ENCODE measurements around the gene PLCB2. TPM values are rescaled to one million over a fixed set of nuclear protein-coding genes. Genes with fewer than 3 reads are reported as not detected.

Gene PLCB2
- polyA plus RNA-seq, 1 donor from 2014 or later, result 7.4 TPM

DNA sequence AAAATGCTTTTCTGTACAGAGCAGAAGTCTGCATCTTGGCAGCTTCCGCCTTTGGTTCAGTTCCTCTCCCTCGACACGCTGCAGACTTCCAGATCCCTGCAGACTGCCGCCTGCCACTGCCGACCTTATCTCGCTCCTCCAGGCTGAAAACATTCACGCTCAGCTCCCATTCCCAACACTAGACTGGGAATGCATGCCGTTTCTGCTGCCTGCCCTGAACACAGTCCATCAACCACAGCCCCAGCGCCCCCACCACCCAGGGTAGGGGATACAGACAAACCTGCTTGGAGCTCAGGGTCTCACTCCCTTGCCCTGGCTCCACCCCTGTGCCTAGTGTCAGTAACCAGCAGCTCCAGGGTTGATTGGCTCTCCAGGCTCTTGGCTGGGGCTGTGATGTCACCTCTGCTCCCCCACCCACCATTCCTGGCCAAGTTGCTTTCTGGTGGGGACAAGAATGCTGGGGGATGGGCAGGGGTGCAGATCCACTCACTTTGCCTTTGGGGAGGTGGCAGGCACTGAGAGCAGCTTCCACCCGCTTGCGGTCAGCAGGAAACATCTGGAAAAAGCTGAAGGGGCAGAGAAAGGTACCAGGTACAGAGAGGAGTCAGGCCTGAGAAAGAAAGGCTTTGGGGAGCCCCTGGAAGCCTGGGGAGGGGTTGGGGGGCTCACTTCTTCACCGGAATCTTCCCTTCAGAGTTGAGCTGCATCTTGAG lies 6.1 kb downstream of the PLCB2 start:
- H3K9ac ChIP-seq (ENCODE audit: low read length), result no peak overlapping the region
- no peaks in the 10 kb centered on the region for H3F3A ChIP-seq (ENCODE audit: insufficient read depth, low read length, poor library complexity, severe bottlenecking)
- H3K27ac ChIP-seq (ENCODE audit: low read length), result no peak overlapping the region
- H3K36me3 ChIP-seq (ENCODE audit: insufficient read depth, low read length), result no peaks in the 10 kb centered on the region
- no peak overlapping the region for H2AFZ ChIP-seq (ENCODE audit: low read depth, low read length)
- H3K4me3 ChIP-seq (ENCODE audit: low read length), result no peak overlapping the region
- H3K9me3 ChIP-seq (ENCODE audit: low read length), result no peaks in the 10 kb centered on the region
- no peaks in the 10 kb centered on the region for H3K79me2 ChIP-seq (replicated peaks; ENCODE audit: insufficient read depth, low read length)
- H3K9me2 ChIP-seq (ENCODE audit: insufficient read depth, low read length), result no peaks in the 10 kb centered on the region
- H3K27me3 ChIP-seq (ENCODE audit: insufficient read depth, low read depth, low read length), result no peaks in the 10 kb centered on the region
- H4K20me1 ChIP-seq (ENCODE audit: insufficient read depth), result no peaks in the 10 kb centered on the region
- no peak overlapping the region for H3K4me2 ChIP-seq (ENCODE audit: low read length)
- TF ChIP-seq, protein P1, sequence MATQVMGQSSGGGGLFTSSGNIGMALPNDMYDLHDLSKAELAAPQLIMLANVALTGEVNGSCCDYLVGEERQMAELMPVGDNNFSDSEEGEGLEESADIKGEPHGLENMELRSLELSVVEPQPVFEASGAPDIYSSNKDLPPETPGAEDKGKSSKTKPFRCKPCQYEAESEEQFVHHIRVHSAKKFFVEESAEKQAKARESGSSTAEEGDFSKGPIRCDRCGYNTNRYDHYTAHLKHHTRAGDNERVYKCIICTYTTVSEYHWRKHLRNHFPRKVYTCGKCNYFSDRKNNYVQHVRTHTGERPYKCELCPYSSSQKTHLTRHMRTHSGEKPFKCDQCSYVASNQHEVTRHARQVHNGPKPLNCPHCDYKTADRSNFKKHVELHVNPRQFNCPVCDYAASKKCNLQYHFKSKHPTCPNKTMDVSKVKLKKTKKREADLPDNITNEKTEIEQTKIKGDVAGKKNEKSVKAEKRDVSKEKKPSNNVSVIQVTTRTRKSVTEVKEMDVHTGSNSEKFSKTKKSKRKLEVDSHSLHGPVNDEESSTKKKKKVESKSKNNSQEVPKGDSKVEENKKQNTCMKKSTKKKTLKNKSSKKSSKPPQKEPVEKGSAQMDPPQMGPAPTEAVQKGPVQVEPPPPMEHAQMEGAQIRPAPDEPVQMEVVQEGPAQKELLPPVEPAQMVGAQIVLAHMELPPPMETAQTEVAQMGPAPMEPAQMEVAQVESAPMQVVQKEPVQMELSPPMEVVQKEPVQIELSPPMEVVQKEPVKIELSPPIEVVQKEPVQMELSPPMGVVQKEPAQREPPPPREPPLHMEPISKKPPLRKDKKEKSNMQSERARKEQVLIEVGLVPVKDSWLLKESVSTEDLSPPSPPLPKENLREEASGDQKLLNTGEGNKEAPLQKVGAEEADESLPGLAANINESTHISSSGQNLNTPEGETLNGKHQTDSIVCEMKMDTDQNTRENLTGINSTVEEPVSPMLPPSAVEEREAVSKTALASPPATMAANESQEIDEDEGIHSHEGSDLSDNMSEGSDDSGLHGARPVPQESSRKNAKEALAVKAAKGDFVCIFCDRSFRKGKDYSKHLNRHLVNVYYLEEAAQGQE (IDR thresholded peaks at IDR 0.05; ENCODE audit: borderline replicate concordance), result no peak
- TF ChIP-seq TAF1 (IDR thresholded peaks at IDR 0.05; ENCODE audit: low read depth) (no peak), EP300 (conservative IDR thresholded peaks at IDR 0.05; ENCODE audit: poor library complexity, severe bottlenecking) (no peak), POLR2AphosphoS5 (IDR thresholded peaks at IDR 0.05) (no peak), MXI1 (conservative IDR thresholded peaks at IDR 0.05; ENCODE audit: poor library complexity, severe bottlenecking) (no peak), EZH2 (IDR thresholded peaks at IDR 0.05; ENCODE audit: borderline replicate concordance, insufficient read depth, low read length, poor library complexity, severe bottlenecking) (no peak), SMC3 (conservative IDR thresholded peaks at IDR 0.05; ENCODE audit: poor library complexity) (no peak), RAD21 (conservative IDR thresholded peaks at IDR 0.05) (no peak)
- TF ChIP-seq, protein P2, sequence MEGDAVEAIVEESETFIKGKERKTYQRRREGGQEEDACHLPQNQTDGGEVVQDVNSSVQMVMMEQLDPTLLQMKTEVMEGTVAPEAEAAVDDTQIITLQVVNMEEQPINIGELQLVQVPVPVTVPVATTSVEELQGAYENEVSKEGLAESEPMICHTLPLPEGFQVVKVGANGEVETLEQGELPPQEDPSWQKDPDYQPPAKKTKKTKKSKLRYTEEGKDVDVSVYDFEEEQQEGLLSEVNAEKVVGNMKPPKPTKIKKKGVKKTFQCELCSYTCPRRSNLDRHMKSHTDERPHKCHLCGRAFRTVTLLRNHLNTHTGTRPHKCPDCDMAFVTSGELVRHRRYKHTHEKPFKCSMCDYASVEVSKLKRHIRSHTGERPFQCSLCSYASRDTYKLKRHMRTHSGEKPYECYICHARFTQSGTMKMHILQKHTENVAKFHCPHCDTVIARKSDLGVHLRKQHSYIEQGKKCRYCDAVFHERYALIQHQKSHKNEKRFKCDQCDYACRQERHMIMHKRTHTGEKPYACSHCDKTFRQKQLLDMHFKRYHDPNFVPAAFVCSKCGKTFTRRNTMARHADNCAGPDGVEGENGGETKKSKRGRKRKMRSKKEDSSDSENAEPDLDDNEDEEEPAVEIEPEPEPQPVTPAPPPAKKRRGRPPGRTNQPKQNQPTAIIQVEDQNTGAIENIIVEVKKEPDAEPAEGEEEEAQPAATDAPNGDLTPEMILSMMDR (IDR thresholded peaks at IDR 0.05; ENCODE audit: poor library complexity, severe bottlenecking), result no peak

DNA sequence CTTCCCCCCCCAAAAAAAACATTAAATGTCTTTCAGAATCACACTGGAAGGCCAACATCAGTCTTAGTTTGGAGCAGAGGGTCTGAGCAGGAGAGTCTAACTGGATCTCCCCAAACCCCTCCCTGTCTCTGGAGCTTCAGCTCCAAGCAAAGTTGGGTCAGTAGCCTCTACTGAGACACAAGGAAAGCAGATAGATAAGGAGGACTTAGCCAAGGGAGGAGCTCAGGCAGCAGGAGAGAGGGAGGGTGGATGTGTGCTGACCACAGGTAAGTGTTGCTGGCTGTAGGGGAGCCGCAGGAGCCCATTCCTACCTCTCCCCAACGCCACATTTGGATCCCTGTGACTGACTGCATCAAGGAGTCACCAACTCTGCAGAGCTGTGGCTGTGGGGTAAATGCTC lies 7.0 kb downstream of the PLCB2 start:
- Histone ChIP-seq H4K20me1 (ENCODE audit: insufficient read depth) (no peaks in the 10 kb centered on the region), H3K4me2 (ENCODE audit: low read length) (no peak overlapping the region), H3K9ac (ENCODE audit: low read length) (no peak overlapping the region), H3K4me3 (ENCODE audit: low read length) (no peak overlapping the region), H3K36me3 (ENCODE audit: insufficient read depth, low read length) (no peaks in the 10 kb centered on the region), H2AFZ (ENCODE audit: low read depth, low read length) (no peak overlapping the region), H3K9me3 (ENCODE audit: low read length) (no peaks in the 10 kb centered on the region), H3F3A (ENCODE audit: insufficient read depth, low read length, poor library complexity, severe bottlenecking) (no peaks in the 10 kb centered on the region), H3K27ac (ENCODE audit: low read length) (no peak overlapping the region), H3K9me2 (ENCODE audit: insufficient read depth, low read length) (no peaks in the 10 kb centered on the region), H3K27me3 (ENCODE audit: insufficient read depth, low read depth, low read length) (no peaks in the 10 kb centered on the region), H3K79me2 (replicated peaks; ENCODE audit: insufficient read depth, low read length) (no peaks in the 10 kb centered on the region)
- no peak for TF ChIP-seq EP300 (conservative IDR thresholded peaks at IDR 0.05; ENCODE audit: poor library complexity, severe bottlenecking)
- TF ChIP-seq TAF1 (IDR thresholded peaks at IDR 0.05; ENCODE audit: low read depth), result no peak
- TF ChIP-seq, protein P2 (IDR thresholded peaks at IDR 0.05; ENCODE audit: poor library complexity, severe bottlenecking), result no peak
- no peak for TF ChIP-seq RAD21 (conservative IDR thresholded peaks at IDR 0.05)
- TF ChIP-seq EZH2 (IDR thresholded peaks at IDR 0.05; ENCODE audit: borderline replicate concordance, insufficient read depth, low read length, poor library complexity, severe bottlenecking), result no peak
- TF ChIP-seq, protein P1 (IDR thresholded peaks at IDR 0.05; ENCODE audit: borderline replicate concordance), result no peak
- no peak for TF ChIP-seq SMC3 (conservative IDR thresholded peaks at IDR 0.05; ENCODE audit: poor library complexity)
- TF ChIP-seq MXI1 (conservative IDR thresholded peaks at IDR 0.05; ENCODE audit: poor library complexity, severe bottlenecking), result no peak
